DOHH2 (cell line): ENCODE data around the gene ASXL1.

ENCODE experiments used
- EZH2phosphoT487 ChIP-seq: fragments of 200-600 bp; sonication (generic); IDR thresholded peaks from 2 replicates; pipeline ENCODE4 v1.6.1; 2017; ENCODE audit warnings: borderline replicate concordance, mild to moderate bottlenecking, antibody characterized with exemption, low read length, moderate library complexity, mixed read lengths
- TF ChIP-seq, protein P1 (sequence below): fragments of 200-600 bp; sonication (generic); IDR thresholded peaks from one replicate; pipeline ENCODE4 v1.5.1; 2014; ENCODE audit warnings: antibody characterized with exemption, mild to moderate bottlenecking, low read depth, low read length; ENCODE audit not compliant: poor library complexity, severe bottlenecking

GRCh38 chr20:32476684-32477593 lies 118.8 kb downstream of the ASXL1 start:
- TF ChIP-seq, protein P1, sequence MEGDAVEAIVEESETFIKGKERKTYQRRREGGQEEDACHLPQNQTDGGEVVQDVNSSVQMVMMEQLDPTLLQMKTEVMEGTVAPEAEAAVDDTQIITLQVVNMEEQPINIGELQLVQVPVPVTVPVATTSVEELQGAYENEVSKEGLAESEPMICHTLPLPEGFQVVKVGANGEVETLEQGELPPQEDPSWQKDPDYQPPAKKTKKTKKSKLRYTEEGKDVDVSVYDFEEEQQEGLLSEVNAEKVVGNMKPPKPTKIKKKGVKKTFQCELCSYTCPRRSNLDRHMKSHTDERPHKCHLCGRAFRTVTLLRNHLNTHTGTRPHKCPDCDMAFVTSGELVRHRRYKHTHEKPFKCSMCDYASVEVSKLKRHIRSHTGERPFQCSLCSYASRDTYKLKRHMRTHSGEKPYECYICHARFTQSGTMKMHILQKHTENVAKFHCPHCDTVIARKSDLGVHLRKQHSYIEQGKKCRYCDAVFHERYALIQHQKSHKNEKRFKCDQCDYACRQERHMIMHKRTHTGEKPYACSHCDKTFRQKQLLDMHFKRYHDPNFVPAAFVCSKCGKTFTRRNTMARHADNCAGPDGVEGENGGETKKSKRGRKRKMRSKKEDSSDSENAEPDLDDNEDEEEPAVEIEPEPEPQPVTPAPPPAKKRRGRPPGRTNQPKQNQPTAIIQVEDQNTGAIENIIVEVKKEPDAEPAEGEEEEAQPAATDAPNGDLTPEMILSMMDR = no peak
- TF ChIP-seq EZH2phosphoT487 = no peak
